Transverse colon (tissue), 4 donors: ENCODE data around the gene RDM1.

Experiments
- CTCF ChIP-seq, 5 experiments: fragments of 200-600 bp in 3 of 5; fragments of 450-650 bp in 2 of 5; sonication (generic) in 3 of 5; IDR thresholded peaks; 1 replicate in 2 of 5; 2 replicates in 3 of 5; pipeline ENCODE4 v1.5.1; 2016 to 2017; ENCODE audit warnings: antibody characterized with exemption in 5 of 5, inconsistent platforms in 3 of 5, mild to moderate bottlenecking in 2 of 5, moderate library complexity in 1 of 5
- EP300 ChIP-seq: sonication (generic); formaldehyde crosslinking; IDR thresholded peaks from one replicate; pipeline ENCODE4 v1.6.1; 2017; ENCODE audit warnings: antibody characterized with exemption, low read depth
- POLR2AphosphoS5 ChIP-seq, 3 donors: sonication (generic); formaldehyde crosslinking; IDR thresholded peaks; one replicate each; pipeline ENCODE4 v1.6.1; 2016; ENCODE audit warnings: antibody characterized with exemption in 3 of 3

- TF ChIP-seq POLR2AphosphoS5 (IDR thresholded peaks at IDR 0.05) (no peak), CTCF (IDR thresholded peaks at IDR 0.05) (no peak), EP300 (no peak)
Observed at GRCh38 chr17:35909408-35909807, 21.2 kb downstream of the RDM1 start.
